Stomach smooth muscle (tissue), 2 donors: Measurements from ENCODE around the gene NTRK3.

Experiments
- H3K27ac ChIP-seq: one replicate; pipeline ENCODE4 v1.7.0; 2013; ENCODE audit warnings: mild to moderate bottlenecking, low read length, inconsistent platforms
- H3K27me3 ChIP-seq, 2 donors: one replicate each; pipeline ENCODE4 v1.7.0; 2013; ENCODE audit warnings: low read length in 2 of 2; ENCODE audit not compliant: insufficient read depth in 2 of 2, control insufficient read depth in 1 of 2
- H3K36me3 ChIP-seq, 2 donors: one replicate each; pipeline ENCODE4 v1.7.0; 2013; ENCODE audit warnings: low read length in 2 of 2; ENCODE audit not compliant: control insufficient read depth in 2 of 2, insufficient read depth in 2 of 2
- H3K4me1 ChIP-seq: one replicate; pipeline ENCODE4 v1.7.0; 2013; ENCODE audit warnings: low read length; ENCODE audit not compliant: control insufficient read depth, insufficient read depth
- H3K4me3 ChIP-seq, 2 donors: one replicate each; pipeline ENCODE4 v1.7.0; 2013; ENCODE audit warnings: low read length in 2 of 2
- H3K9ac ChIP-seq, 2 donors: one replicate each; pipeline ENCODE4 v1.7.0; 2013; ENCODE audit warnings: low read length in 2 of 2, mild to moderate bottlenecking in 1 of 2
- H3K9me3 ChIP-seq, 2 donors: one replicate each; pipeline ENCODE4 v1.7.0; 2013; ENCODE audit warnings: low read length in 2 of 2; ENCODE audit not compliant: control insufficient read depth in 2 of 2
- donor health status: healthy.
- donor health status: Pancreatic carcinoma.

Gene NTRK3

GRCh38 chr15:87967951-87968350 is 288.6 kb downstream of the NTRK3 start:
- Histone ChIP-seq H3K27ac (no peak overlapping the region), H3K9me3 (no peaks in the 10 kb centered on the region), H3K4me1 (no peaks in the 10 kb centered on the region), H3K27me3 (no peaks in the 10 kb centered on the region), H3K4me3 (no peak overlapping the region), H3K9ac (no peak overlapping the region), H3K36me3 (no peaks in the 10 kb centered on the region)

- Histone ChIP-seq H3K9me3 (no peaks in the 10 kb centered on the region), H3K4me1 (no peaks in the 10 kb centered on the region), H3K27me3 (no peaks in the 10 kb centered on the region), H3K36me3 (no peaks in the 10 kb centered on the region), H3K4me3 (no peak overlapping the region), H3K27ac (no peak overlapping the region), H3K9ac (no peak overlapping the region)
Measured at GRCh38 chr15:87965304-87965703, 291.2 kb downstream of the NTRK3 start.

- Histone ChIP-seq H3K9me3 (no peaks in the 10 kb centered on the region), H3K36me3 (no peaks in the 10 kb centered on the region), H3K27me3 (peaks cover 0 to 6% of the 10 kb centered on the region in 2 donors), H3K4me3 (no peak overlapping the region), H3K4me1 (no peaks in the 10 kb centered on the region), H3K9ac (no peak overlapping the region), H3K27ac (no peak overlapping the region)
Measured at GRCh38 chr15:87962428-87962827, 294.1 kb downstream of the NTRK3 start.

GRCh38 chr15:87961851-87962420 is 294.6 kb downstream of the NTRK3 start:
- Histone ChIP-seq H3K9ac (no peak overlapping the region), H3K4me1 (no peaks in the 10 kb centered on the region), H3K9me3 (no peaks in the 10 kb centered on the region), H3K27me3 (peaks cover 0 to 6% of the 10 kb centered on the region in 2 donors), H3K4me3 (no peak overlapping the region), H3K27ac (no peak overlapping the region), H3K36me3 (no peaks in the 10 kb centered on the region)

- no peak overlapping the region for H3K27ac ChIP-seq
- no peaks in the 10 kb centered on the region for H3K4me1 ChIP-seq
Measured at GRCh38 chr15:87959662-87960061, 296.9 kb downstream of the NTRK3 start.

GRCh38 chr15:87959080-87959479 is 297.5 kb downstream of the NTRK3 start:
- no peak overlapping the region for H3K4me3 ChIP-seq
- no peaks in the 10 kb centered on the region for H3K9me3 ChIP-seq
- no peak overlapping the region for H3K9ac ChIP-seq
- H3K27ac ChIP-seq, result no peak overlapping the region
- no peaks in the 10 kb centered on the region for H3K4me1 ChIP-seq
- H3K36me3 ChIP-seq, result no peaks in the 10 kb centered on the region
- peaks cover 0 to 6% of the 10 kb centered on the region in 2 donors for H3K27me3 ChIP-seq

More at GRCh38 chr15:87959662-87960061, 296.9 kb downstream of the NTRK3 start:
- peaks cover 0 to 6% of the 10 kb centered on the region in 2 donors for H3K27me3 ChIP-seq
- no peaks in the 10 kb centered on the region for H3K36me3 ChIP-seq
- no peaks in the 10 kb centered on the region for H3K9me3 ChIP-seq
- no peak overlapping the region for H3K9ac ChIP-seq
- H3K4me3 ChIP-seq, result no peak overlapping the region

GRCh38 chr15:87955284-87955909 is 301.1 kb downstream of the NTRK3 start:
- H3K27me3 ChIP-seq, result peaks cover 0 to 6% of the 10 kb centered on the region in 2 donors
- H3K9ac ChIP-seq, result no peak overlapping the region
- H3K36me3 ChIP-seq, result no peaks in the 10 kb centered on the region
- no peaks in the 10 kb centered on the region for H3K9me3 ChIP-seq
- H3K27ac ChIP-seq, result no peak overlapping the region
- H3K4me3 ChIP-seq, result no peak overlapping the region
- no peaks in the 10 kb centered on the region for H3K4me1 ChIP-seq

GRCh38 chr15:87954793-87955192 is 301.7 kb downstream of the NTRK3 start:
- Histone ChIP-seq H3K27ac (no peak overlapping the region), H3K4me3 (no peak overlapping the region), H3K9me3 (no peaks in the 10 kb centered on the region), H3K36me3 (no peaks in the 10 kb centered on the region), H3K27me3 (peaks cover 0 to 6% of the 10 kb centered on the region in 2 donors), H3K4me1 (peaks cover 2% of the 10 kb centered on the region), H3K9ac (no peak overlapping the region)

- no peaks in the 10 kb centered on the region for H3K27me3 ChIP-seq
- no peak overlapping the region for H3K27ac ChIP-seq
- H3K9ac ChIP-seq, result no peak overlapping the region
- H3K36me3 ChIP-seq, result no peaks in the 10 kb centered on the region
- H3K4me3 ChIP-seq, result no peak overlapping the region
- peaks cover 8% of the 10 kb centered on the region for H3K4me1 ChIP-seq
- H3K9me3 ChIP-seq, result no peaks in the 10 kb centered on the region
Measured at GRCh38 chr15:87952736-87953287, 303.7 kb downstream of the NTRK3 start.

GRCh38 chr15:87949575-87950223 is 306.8 kb downstream of the NTRK3 start:
- no peaks in the 10 kb centered on the region for H3K27me3 ChIP-seq
- peaks cover 8% of the 10 kb centered on the region for H3K4me1 ChIP-seq
- H3K27ac ChIP-seq, result peak overlapping the region; percentile 11
- H3K9ac ChIP-seq, result no peak overlapping the region
- no peaks in the 10 kb centered on the region for H3K9me3 ChIP-seq
- no peaks in the 10 kb centered on the region for H3K36me3 ChIP-seq
- H3K4me3 ChIP-seq, result no peak overlapping the region
